SU-DHL-6 (cell line): Measurements from ENCODE around the gene TNNT2.

Experiments
- H2AFZ ChIP-seq: fragments of 200-600 bp; sonication (generic); 2 replicates; pipeline ENCODE4 v1.6.1; 2014; ENCODE audit warnings: low read depth, mild to moderate bottlenecking, moderate library complexity, mixed read lengths, antibody characterized with exemption, low read length; ENCODE audit not compliant: severe bottlenecking
- H3F3A ChIP-seq: fragments of 200-600 bp; shearing (Covaris generic); 2 replicates; pipeline ENCODE4 v1.6.0; 2016; ENCODE audit warnings: antibody characterized with exemption, mild to moderate bottlenecking; ENCODE audit not compliant: insufficient read depth
- H3K27ac ChIP-seq: fragments of 200-600 bp; sonication (generic); 2 replicates; pipeline ENCODE4 v1.5.1; 2016; ENCODE audit warnings: low read depth, mild to moderate bottlenecking, low read length, moderate library complexity, mixed read lengths
- H3K27me3 ChIP-seq: fragments of 200-600 bp; sonication (generic), shearing (Covaris generic); 2 replicates; pipeline ENCODE4 v1.6.0; 2014; ENCODE audit warnings: mild to moderate bottlenecking, low read length
- H3K36me3 ChIP-seq: fragments of 200-600 bp; sonication (generic); 2 replicates; pipeline ENCODE4 v1.6.1; 2014; ENCODE audit warnings: mild to moderate bottlenecking, low read length, mixed read lengths
- H3K4me2 ChIP-seq: fragments of 300-600, 200-600 bp; shearing (Covaris generic), sonication (generic); 2 replicates; pipeline ENCODE4 v1.6.0; 2014; ENCODE audit warnings: low read length, low read depth, mild to moderate bottlenecking; ENCODE audit not compliant: poor library complexity, severe bottlenecking
- H3K4me3 ChIP-seq: fragments of 200-600 bp; sonication (generic); 2 replicates; pipeline ENCODE4 v1.5.1; 2014; ENCODE audit warnings: antibody characterized with exemption, low read length, mild to moderate bottlenecking, mixed read lengths; ENCODE audit not compliant: insufficient read depth, poor library complexity, severe bottlenecking
- H3K79me2 ChIP-seq: fragments of 200-600 bp; sonication (generic); 2 replicates; pipeline ENCODE4 v1.6.1; 2014; ENCODE audit warnings: mild to moderate bottlenecking, low read length, moderate library complexity; ENCODE audit not compliant: insufficient read depth
- H3K9ac ChIP-seq: fragments of 200-600 bp; sonication (generic); 2 replicates; pipeline ENCODE4 v1.7.0; 2014; ENCODE audit warnings: mild to moderate bottlenecking, low read length
- H3K9me2 ChIP-seq: fragments of 200-600 bp; sonication (generic); replicated peaks from 2 replicates; pipeline ENCODE4 v1.6.1; 2014; ENCODE audit warnings: low read length; ENCODE audit not compliant: insufficient read depth
- H3K9me3 ChIP-seq: fragments of 200-600 bp; sonication (generic); 2 replicates; pipeline ENCODE4 v1.6.1; 2014; ENCODE audit warnings: low read length, mixed read lengths; ENCODE audit not compliant: insufficient read depth
- H4K20me1 ChIP-seq: fragments of 200-600 bp; sonication (generic); 2 replicates; pipeline ENCODE4 v1.6.1; 2014; ENCODE audit warnings: low read depth, mild to moderate bottlenecking, antibody characterized with exemption, low read length, moderate library complexity, mixed read lengths
- CTCF ChIP-seq: fragments of 200-600 bp; sonication (generic); IDR thresholded peaks from one replicate; pipeline ENCODE4 v1.5.1; 2017; ENCODE audit warnings: antibody characterized with exemption, mild to moderate bottlenecking, low read length, moderate library complexity; ENCODE audit not compliant: insufficient read depth, poor library complexity, severe bottlenecking
- EZH2phosphoT487 ChIP-seq: fragments of 200-600 bp; sonication (generic), shearing (Covaris generic); conservative IDR thresholded peaks from 2 replicates; pipeline ENCODE4 v1.6.1; 2018; ENCODE audit warnings: mild to moderate bottlenecking, antibody characterized with exemption, low read length, moderate library complexity, mixed read lengths

TNNT2 gene

DNA sequence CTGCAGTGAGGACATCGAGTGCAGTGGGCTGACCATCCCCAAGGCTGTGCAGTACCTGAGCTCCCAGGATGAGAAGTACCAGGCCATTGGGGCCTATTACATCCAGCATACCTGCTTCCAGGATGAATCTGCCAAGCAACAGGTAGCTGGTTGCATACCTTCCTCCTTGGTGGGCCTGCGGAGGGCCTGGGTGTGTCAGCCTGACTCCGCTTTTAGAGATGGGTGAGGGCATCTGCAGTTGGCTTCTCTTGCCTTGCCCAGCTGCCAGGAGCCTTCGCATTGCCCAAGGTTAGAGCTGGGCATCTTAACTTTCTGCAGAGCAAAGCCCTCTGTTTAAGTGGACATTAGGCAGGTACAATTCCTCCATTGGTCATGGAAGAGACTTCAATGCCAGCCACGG, 60.9 kb downstream of the TNNT2 start:
- Histone ChIP-seq H3F3A (no peaks in the 10 kb centered on the region), H3K4me3 (no peak overlapping the region), H2AFZ (no peak overlapping the region), H4K20me1 (no peaks in the 10 kb centered on the region), H3K4me2 (no peak overlapping the region), H3K79me2 (no peaks in the 10 kb centered on the region), H3K27ac (no peak overlapping the region), H3K9me2 (no peaks in the 10 kb centered on the region), H3K9ac (no peak overlapping the region), H3K9me3 (no peaks in the 10 kb centered on the region), H3K27me3 (no peaks in the 10 kb centered on the region), H3K36me3 (no peaks in the 10 kb centered on the region)
- TF ChIP-seq EZH2phosphoT487 (no peak), CTCF (no peak)

DNA sequence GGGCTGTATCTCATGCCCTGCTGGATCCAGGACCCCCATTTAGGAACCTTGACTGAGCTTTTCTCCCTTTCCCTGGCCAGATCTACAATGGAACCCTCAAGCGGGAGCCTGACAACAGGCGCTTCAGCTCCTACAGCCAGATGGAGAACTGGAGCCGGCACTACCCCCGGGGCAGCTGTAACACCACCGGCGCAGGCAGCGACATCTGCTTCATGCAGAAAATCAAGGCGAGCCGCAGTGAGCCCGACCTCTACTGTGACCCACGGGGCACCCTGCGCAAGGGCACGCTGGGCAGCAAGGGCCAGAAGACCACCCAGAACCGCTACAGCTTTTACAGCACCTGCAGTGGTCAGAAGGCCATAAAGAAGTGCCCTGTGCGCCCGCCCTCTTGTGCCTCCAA, 64.4 kb downstream of the TNNT2 start:
- Histone ChIP-seq H3K27ac (no peak overlapping the region), H3K4me2 (no peak overlapping the region), H3K4me3 (no peak overlapping the region)

DNA sequence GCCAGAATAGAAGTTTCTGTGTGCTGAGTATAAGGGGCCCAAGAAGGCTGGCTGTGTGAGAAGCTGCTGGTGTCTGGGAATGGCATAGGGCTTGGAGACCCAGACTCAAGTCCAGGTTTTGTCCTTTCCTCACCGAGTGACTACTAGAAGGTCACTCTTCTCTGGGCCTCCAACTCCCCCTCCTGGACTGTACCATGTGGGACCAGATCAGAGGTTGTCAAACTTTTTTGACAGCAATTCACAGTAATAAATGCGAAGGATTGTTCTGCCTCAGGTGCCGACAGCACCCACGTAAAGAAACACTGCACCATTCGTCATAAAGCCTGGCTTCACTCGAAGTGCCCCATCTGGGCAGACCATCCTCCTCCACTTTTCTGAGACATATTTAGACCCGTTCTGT, 65.2 kb downstream of the TNNT2 start:
- Histone ChIP-seq H3F3A (no peaks in the 10 kb centered on the region), H3K27me3 (no peaks in the 10 kb centered on the region), H3K9me2 (no peaks in the 10 kb centered on the region), H4K20me1 (no peaks in the 10 kb centered on the region), H3K27ac (no peak overlapping the region), H3K4me3 (no peak overlapping the region), H3K79me2 (no peaks in the 10 kb centered on the region), H3K9ac (no peak overlapping the region), H2AFZ (no peak overlapping the region), H3K9me3 (no peaks in the 10 kb centered on the region), H3K36me3 (no peaks in the 10 kb centered on the region), H3K4me2 (no peak overlapping the region)
- TF ChIP-seq CTCF, result no peak
- TF ChIP-seq EZH2phosphoT487, result no peak

More for the DNA sequence above, 64.4 kb downstream of the TNNT2 start:
- TF ChIP-seq CTCF (no peak), EZH2phosphoT487 (no peak)
- H4K20me1 ChIP-seq, result no peaks in the 10 kb centered on the region
- no peaks in the 10 kb centered on the region for H3F3A ChIP-seq
- H2AFZ ChIP-seq, result no peak overlapping the region
- no peaks in the 10 kb centered on the region for H3K36me3 ChIP-seq
- H3K9me3 ChIP-seq, result no peaks in the 10 kb centered on the region
- H3K79me2 ChIP-seq, result no peaks in the 10 kb centered on the region
- H3K27me3 ChIP-seq, result no peaks in the 10 kb centered on the region
- no peak overlapping the region for H3K9ac ChIP-seq
- H3K9me2 ChIP-seq, result no peaks in the 10 kb centered on the region
